ENCODE results near the gene SPAST.

SPAST gene

GRCh38 chr2:32166115-32166574 lies 102.8 kb downstream of the SPAST start:
- Histone ChIP-seq H2AFZ (peak overlapping the region; percentile 91), H3K9ac (peak overlapping the region; percentile 42), H3K4me1 (no peaks in the 10 kb centered on the region), H3K27ac (peak overlapping the region; percentile 87), H3K4me3 (ENCODE audit: low read depth, low read length) (peak overlapping the region; percentile 96), H3K27me3 (ENCODE audit: control insufficient read depth, insufficient read depth, low read length) (no peaks in the 10 kb centered on the region), H3K79me2 (peaks cover 7% of the 10 kb centered on the region), H3K9me3 (ENCODE audit: control insufficient read depth, low read length) (no peaks in the 10 kb centered on the region), H3K36me3 (ENCODE audit: control insufficient read depth, insufficient read depth, low read length) (no peaks in the 10 kb centered on the region), H3K4me2 (ENCODE audit: low read length) (peak overlapping the region; percentile 80)
- TF ChIP-seq CTCF (IDR thresholded peaks at IDR 0.05) = no peak

DNA sequence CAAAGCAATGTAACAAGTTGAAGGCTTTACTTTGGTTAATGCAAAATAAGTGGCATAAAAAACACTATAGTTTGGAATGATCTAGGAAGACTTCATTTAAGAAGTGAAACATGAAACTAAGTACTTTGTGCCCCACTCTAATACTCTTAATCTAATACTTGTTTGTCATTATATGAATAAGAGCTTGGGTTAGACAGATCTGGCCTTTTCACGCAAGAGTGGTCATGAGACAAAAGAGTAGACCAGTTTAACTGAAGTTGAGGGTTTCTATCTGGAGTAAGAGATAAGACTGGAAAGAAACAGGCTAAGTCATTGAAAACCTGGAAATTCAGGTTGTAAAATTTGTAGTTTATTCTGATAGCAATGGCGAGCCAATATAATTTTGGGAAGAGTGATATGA lies 105.2 kb downstream of the SPAST start:
- no peak for TF ChIP-seq CTCF (IDR thresholded peaks at IDR 0.05)
- Histone ChIP-seq H3K27me3 (ENCODE audit: control insufficient read depth, insufficient read depth, low read length) (no peaks in the 10 kb centered on the region), H3K79me2 (peaks cover 7% of the 10 kb centered on the region), H3K4me2 (ENCODE audit: low read length) (no peak overlapping the region), H3K9me3 (ENCODE audit: control insufficient read depth, low read length) (no peaks in the 10 kb centered on the region), H3K4me3 (ENCODE audit: low read depth, low read length) (no peak overlapping the region), H3K27ac (no peak overlapping the region), H3K36me3 (ENCODE audit: control insufficient read depth, insufficient read depth, low read length) (no peaks in the 10 kb centered on the region), H3K9ac (no peak overlapping the region), H2AFZ (no peak overlapping the region), H3K4me1 (no peaks in the 10 kb centered on the region)

- Histone ChIP-seq H3K27me3 (ENCODE audit: control insufficient read depth, insufficient read depth, low read length) (no peaks in the 10 kb centered on the region), H3K4me3 (ENCODE audit: low read depth, low read length) (no peak overlapping the region), H3K9me3 (ENCODE audit: control insufficient read depth, low read length) (no peaks in the 10 kb centered on the region), H3K4me1 (no peaks in the 10 kb centered on the region), H3K4me2 (ENCODE audit: low read length) (no peak overlapping the region), H3K27ac (no peak overlapping the region), H3K79me2 (no peaks in the 10 kb centered on the region), H3K36me3 (ENCODE audit: control insufficient read depth, insufficient read depth, low read length) (no peaks in the 10 kb centered on the region), H3K9ac (no peak overlapping the region), H2AFZ (no peak overlapping the region)
- TF ChIP-seq CTCF (IDR thresholded peaks at IDR 0.05) = no peak
These were observed 109.5 kb downstream of the SPAST start for GRCh38 chr2:32172870-32173269.

- Histone ChIP-seq H2AFZ (no peak overlapping the region), H3K9ac (no peak overlapping the region), H3K79me2 (peaks cover 11% of the 10 kb centered on the region), H3K27ac (no peak overlapping the region), H3K4me3 (ENCODE audit: low read depth, low read length) (no peak overlapping the region), H3K4me1 (no peaks in the 10 kb centered on the region), H3K9me3 (ENCODE audit: control insufficient read depth, low read length) (no peaks in the 10 kb centered on the region), H3K4me2 (ENCODE audit: low read length) (no peak overlapping the region), H3K36me3 (ENCODE audit: control insufficient read depth, insufficient read depth, low read length) (no peaks in the 10 kb centered on the region), H3K27me3 (ENCODE audit: control insufficient read depth, insufficient read depth, low read length) (no peaks in the 10 kb centered on the region)
- no peak for TF ChIP-seq CTCF (IDR thresholded peaks at IDR 0.05)
These were observed 119.3 kb downstream of the SPAST start for GRCh38 chr2:32182667-32183066.

- H3K36me3 ChIP-seq (ENCODE audit: control insufficient read depth, insufficient read depth, low read length) = no peaks in the 10 kb centered on the region
- peaks cover 8% of the 10 kb centered on the region for H3K79me2 ChIP-seq
- no peaks in the 10 kb centered on the region for H3K4me1 ChIP-seq
- H3K27me3 ChIP-seq (ENCODE audit: control insufficient read depth, insufficient read depth, low read length) = no peaks in the 10 kb centered on the region
- no peak for TF ChIP-seq CTCF (IDR thresholded peaks at IDR 0.05)
- no peak overlapping the region for H3K27ac ChIP-seq
- H2AFZ ChIP-seq = no peak overlapping the region
- no peak overlapping the region for H3K4me2 ChIP-seq (ENCODE audit: low read length)
- H3K9me3 ChIP-seq (ENCODE audit: control insufficient read depth, low read length) = no peaks in the 10 kb centered on the region
- H3K9ac ChIP-seq = no peak overlapping the region
- H3K4me3 ChIP-seq (ENCODE audit: low read depth, low read length) = no peak overlapping the region
These were observed 125.7 kb downstream of the SPAST start for GRCh38 chr2:32189011-32189410.

Data from parathyroid adenoma (tissue), 2 donors.